Measurements from ENCODE around the gene VAV1.

- TF ChIP-seq CTCF (conservative IDR thresholded peaks at IDR 0.05): no peak
- TF ChIP-seq ZFX (IDR thresholded peaks at IDR 0.05): no peak
These were observed 36.0 kb downstream of the VAV1 start for GRCh38 chr19:6808494-6808893.

All from C4-2B (cell line).